GM13976 (cell line): Measurements from ENCODE around the gene LUC7L3.

Source experiments
- DNase-seq: peaks from one replicate; pipeline ENCODE4 v3.0.0; 2012; ENCODE audit warnings: low spot score
- in situ Hi-C: fragments of 300-500 bp; cut with MboI; formaldehyde crosslinking; loops from one replicate; pipeline ENCODE4 v1.12.0; 2022; ENCODE audit warnings: low sequenced_read_pairs, mixed read lengths, inconsistent platforms; ENCODE audit not compliant: unreplicated experiment
- TF ChIP-seq, protein P1 (sequence below): IDR thresholded peaks from 2 replicates; pipeline ENCODE4 v1.5.1; 2012; ENCODE audit warnings: borderline replicate concordance, mild to moderate bottlenecking; ENCODE audit not compliant: insufficient read depth; ENCODE audit errors: extremely low read depth, missing control alignments, control extremely low read depth

Gene LUC7L3

DNA sequence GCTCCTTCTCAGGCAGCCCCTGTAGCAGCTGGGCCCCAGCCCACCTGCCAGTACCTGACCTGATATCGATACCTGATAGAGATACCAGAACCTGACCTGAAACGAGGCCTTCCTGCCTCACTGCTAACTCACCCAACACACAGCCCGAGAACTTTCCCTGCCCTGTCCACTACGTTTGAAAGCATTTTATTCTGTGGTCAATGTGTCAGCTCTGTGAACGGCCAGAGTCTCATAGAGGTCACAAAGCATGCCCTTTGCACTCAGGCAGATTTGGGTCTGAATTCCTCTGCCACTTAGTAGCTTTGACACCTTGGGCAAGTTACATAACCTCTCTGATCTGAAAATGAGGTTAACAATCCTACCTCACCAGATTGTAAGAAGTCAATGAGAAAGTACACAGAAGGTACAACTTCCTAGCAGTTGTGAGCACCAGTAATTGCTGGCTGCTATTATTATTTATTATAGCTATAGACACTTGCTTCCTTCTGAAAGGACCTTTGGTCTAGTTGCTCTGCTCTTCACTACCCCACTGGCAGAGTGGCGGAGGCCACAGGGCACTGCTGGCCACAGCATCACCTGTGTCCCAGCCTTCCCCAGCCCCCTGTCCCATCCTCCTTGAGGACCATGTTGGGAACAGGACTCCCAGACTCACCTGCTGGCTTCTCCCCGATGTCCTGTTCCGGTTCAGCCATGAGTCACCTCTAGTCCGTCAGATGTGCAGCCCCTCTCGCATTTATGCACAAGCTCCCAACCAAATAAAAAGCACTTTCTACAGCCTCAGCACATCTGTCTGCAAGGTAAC, 47.0 kb downstream of the LUC7L3 start:
- peak; percentile 6 for DNase-seq
- TF ChIP-seq, protein P1, sequence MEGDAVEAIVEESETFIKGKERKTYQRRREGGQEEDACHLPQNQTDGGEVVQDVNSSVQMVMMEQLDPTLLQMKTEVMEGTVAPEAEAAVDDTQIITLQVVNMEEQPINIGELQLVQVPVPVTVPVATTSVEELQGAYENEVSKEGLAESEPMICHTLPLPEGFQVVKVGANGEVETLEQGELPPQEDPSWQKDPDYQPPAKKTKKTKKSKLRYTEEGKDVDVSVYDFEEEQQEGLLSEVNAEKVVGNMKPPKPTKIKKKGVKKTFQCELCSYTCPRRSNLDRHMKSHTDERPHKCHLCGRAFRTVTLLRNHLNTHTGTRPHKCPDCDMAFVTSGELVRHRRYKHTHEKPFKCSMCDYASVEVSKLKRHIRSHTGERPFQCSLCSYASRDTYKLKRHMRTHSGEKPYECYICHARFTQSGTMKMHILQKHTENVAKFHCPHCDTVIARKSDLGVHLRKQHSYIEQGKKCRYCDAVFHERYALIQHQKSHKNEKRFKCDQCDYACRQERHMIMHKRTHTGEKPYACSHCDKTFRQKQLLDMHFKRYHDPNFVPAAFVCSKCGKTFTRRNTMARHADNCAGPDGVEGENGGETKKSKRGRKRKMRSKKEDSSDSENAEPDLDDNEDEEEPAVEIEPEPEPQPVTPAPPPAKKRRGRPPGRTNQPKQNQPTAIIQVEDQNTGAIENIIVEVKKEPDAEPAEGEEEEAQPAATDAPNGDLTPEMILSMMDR: no peak
- in situ Hi-C loops: no loop called here

DNA sequence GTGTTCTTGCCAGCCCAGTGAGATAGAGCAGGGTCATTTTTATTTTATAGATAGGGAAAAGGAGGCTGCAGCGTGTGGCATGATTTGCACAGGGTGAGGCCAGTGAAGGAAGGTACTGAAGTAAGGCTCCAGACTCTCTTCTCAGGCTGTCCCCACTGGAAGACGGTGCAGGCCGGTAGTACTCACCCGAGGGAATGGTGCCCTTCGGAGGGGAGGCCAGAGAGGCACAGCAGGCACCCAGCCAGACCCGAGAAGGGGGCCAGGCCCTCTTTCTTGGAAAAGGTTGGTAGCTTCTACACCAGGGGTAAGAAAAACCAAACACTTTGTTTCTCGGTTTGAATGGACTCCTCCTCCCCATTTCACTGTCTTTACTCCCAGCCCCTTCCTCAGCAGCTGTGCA, 47.6 kb downstream of the LUC7L3 start:
- TF ChIP-seq, protein P1: no peak
- DNase-seq: peak; percentile 4
- in situ Hi-C loops: no loop called here

DNA sequence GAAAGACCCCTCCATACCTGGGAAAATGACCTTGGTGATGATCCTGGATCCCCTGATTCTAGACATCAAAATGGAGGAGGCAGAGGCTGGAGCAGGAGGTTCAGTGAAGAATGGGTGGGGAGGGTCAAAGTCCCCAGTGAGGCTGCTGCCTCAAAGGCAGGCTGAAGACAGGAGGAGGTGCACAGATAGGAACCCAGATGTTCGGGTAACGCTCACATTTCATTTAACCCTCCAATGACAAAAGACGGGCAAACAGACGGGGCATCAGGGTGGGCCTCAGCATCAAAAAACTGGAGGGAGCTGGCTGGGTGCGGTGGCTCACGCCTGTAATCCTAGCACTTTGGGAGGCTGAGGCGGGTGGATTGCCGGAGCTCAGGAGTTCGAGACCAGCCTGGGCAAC, 48.0 kb downstream of the LUC7L3 start, which contains the start of gene ANKRD40CL:
Gene ANKRD40CL, minus strand, starts transcription at position 73 of the 400 bp plus-strand sequence. CDS start 605 bp downstream, outside the sequence.
- TF ChIP-seq, protein P1: no peak
- in situ Hi-C loops: no loop called here

DNA sequence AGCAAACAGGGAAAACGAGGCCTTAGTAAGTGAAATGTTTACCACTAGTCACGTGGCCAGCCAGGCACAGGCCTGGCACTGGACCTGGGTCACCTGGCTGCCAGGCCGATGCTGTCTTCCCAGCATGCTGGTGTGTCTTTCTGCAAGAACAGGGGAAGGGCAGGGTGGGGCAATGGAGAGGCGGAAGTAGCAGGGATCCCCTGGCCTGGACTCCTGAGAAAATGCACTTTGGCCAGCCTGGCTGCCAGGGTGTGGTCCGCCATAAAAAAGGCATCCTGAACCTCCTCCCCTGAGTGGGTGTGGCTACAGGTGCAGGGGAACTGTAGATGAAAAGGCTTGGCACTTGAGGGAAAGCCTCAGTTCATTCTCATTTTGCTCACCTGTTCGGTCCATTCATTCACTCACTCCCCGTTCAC, 49.0 kb downstream of the LUC7L3 start:
- peak; percentile 6 for DNase-seq
- TF ChIP-seq, protein P1: no peak
- in situ Hi-C loops: no loop called here

More for the DNA sequence above, 48.0 kb downstream of the LUC7L3 start, which contains the start of gene ANKRD40CL:
- DNase-seq: no peak

DNA sequence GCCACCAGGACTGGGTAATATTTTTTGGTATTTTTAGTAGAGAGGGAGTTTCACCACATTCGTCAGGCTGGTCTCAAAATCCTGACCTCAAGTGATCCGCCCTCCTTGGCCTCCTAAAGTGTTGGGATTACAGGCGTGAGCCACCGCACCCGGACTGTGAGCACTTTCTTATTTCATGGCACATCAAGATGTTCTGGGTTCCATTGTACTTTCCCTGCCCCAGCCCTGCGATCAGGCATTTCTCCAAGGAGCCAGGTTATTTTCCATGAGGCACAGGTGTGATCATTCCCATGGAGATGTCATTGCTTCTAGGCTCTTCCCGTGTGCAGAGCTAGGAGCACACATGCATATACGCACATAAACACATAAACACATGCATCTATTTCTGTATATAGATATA, 50.5 kb downstream of the LUC7L3 start:
- DNase-seq: no peak
- in situ Hi-C loops: no loop called here
- TF ChIP-seq, protein P1: no peak

DNA sequence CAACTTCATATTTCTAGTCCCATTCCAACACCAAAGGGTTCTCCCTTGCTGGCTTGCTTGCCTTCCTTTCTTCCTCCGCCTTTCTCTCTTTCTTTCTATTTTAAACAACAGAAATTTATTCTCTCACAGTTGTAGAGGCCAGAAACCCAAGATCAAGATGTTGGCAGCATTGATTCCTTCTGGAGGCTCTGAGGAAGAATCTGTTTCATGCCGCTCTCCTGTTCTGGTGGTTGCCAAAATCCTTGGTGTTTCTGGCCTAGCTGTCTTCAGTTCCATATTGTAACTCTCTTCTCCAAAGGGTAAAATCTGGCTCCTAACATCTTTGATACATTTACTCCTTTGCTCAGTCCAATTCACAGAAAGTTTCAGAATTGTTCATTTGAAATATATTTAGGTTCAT, 50.9 kb downstream of the LUC7L3 start:
- TF ChIP-seq, protein P1: no peak
- DNase-seq: no peak
- in situ Hi-C loops: no loop called here
